Mucosa of descending colon (tissue), 3 donors: ENCODE data around the gene SPATA3. TPM values are rescaled to one million over a fixed set of nuclear protein-coding genes. Genes with fewer than 3 reads are reported as not detected.

ENCODE experiments used
- ATAC-seq: fragments of 200-7000 bp; cut with Tn5 transposase; one replicate; pipeline ENCODE4 v1.9.1; 2020; ENCODE audit warnings: mild to moderate bottlenecking, moderate library complexity
- DNase-seq, 3 donors: peaks; one replicate each; pipeline ENCODE4 v3.0.0-alpha.2; 2020
- H3K36me3 ChIP-seq: fragments of 200-600 bp; one replicate; pipeline ENCODE4 v1.8.0; 2021; ENCODE audit warnings: low read depth, mild to moderate bottlenecking
- H3K4me1 ChIP-seq: fragments of 200-600 bp; one replicate; pipeline ENCODE4 v1.8.0; 2021; ENCODE audit warnings: low read depth, mild to moderate bottlenecking
- H3K4me3 ChIP-seq: fragments of 200-600 bp; one replicate; pipeline ENCODE4 v1.8.0; 2021; ENCODE audit warnings: mild to moderate bottlenecking
- H3K9me3 ChIP-seq: fragments of 200-600 bp; one replicate; pipeline ENCODE4 v1.8.0; 2021; ENCODE audit warnings: mild to moderate bottlenecking
- intact Hi-C, 2 donors: fragments of 100-400 bp; cut with DNase I in 1 of 2; cut with micrococcal nuclease in 1 of 2; formaldehyde crosslinking; loops; one replicate each; pipeline versions ENCODE4 v1.11.0 to v1.11.1; 2022; cut with DNase I, micrococcal nuclease
- total RNA-seq, 3 donors: library from RNA; stranded (reverse); fragmentation: NEBNext Ultra II Directional in 2 of 3; extraction: Animal tissue kit (Norgen Biotek cat#: 25700) in 2 of 3; gene quantifications; one replicate each; pipeline versions ENCODE4 v1.2.1 to v1.2.4, GENCODE V29; 2021 to 2023
- TF ChIP-seq, protein P1 (sequence below): fragments of 200-600 bp; IDR thresholded peaks from one replicate; pipeline ENCODE4 v1.8.0; 2022; ENCODE audit warnings: antibody characterized with exemption, mild to moderate bottlenecking
- donor health status: DM: no; HTN: no; CAD: no; lungs with moderate emphysema.
- donor health status: DM: no; HTN: no; CAD: no.
- donor health status: DM: no; HTN: yes; CAD: no.

Gene SPATA3
- total RNA-seq, 3 donors from 2014 or later, result not detected

DNA sequence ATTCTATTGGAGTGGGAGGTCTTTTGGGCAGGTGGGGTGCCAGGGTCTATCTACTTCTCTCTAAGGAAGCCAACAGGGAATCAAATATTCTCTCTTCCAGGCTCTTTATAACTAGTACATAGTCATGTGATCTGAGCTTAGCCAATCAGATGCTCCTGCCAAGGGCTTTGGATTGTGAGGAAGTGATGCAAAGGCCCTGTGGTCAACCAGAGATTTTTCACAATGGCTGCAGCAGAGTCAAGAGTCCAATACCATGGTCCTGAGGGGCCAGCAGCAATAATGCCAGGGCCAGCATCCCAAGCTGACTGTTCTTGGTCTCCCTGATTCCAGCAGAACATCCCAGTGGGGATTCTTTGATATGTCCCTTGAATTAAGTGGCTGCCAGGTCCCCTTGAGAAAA is 33.0 kb downstream of the SPATA3 start:
- Histone ChIP-seq H3K4me3 (no peak overlapping the region), H3K4me1 (peaks cover 13% of the 10 kb centered on the region), H3K36me3 (no peaks in the 10 kb centered on the region), H3K9me3 (no peaks in the 10 kb centered on the region)
- DNase-seq, result no peak
- TF ChIP-seq, protein P1, sequence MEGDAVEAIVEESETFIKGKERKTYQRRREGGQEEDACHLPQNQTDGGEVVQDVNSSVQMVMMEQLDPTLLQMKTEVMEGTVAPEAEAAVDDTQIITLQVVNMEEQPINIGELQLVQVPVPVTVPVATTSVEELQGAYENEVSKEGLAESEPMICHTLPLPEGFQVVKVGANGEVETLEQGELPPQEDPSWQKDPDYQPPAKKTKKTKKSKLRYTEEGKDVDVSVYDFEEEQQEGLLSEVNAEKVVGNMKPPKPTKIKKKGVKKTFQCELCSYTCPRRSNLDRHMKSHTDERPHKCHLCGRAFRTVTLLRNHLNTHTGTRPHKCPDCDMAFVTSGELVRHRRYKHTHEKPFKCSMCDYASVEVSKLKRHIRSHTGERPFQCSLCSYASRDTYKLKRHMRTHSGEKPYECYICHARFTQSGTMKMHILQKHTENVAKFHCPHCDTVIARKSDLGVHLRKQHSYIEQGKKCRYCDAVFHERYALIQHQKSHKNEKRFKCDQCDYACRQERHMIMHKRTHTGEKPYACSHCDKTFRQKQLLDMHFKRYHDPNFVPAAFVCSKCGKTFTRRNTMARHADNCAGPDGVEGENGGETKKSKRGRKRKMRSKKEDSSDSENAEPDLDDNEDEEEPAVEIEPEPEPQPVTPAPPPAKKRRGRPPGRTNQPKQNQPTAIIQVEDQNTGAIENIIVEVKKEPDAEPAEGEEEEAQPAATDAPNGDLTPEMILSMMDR, result no peak
- ATAC-seq, result no peak
- intact Hi-C loops, result no loop called here

DNA sequence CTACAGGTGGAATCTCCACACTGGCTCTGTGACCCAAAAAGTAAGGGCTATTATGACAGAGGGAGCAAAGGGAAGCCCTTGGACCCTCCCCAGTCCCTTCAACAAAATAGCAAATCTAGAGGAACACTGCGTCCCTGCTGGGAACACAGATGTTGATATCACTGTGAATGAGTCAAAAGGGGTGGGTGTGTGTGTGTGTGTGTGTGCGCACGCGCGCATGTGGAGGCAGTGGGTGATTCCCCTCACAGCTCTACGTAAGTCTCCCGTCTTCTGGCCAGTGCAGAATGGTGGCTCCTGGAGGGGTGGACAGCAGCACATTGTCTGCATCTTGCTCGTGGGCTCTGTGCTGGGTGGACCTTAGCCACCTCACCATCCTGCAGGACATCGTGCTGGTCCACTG is 33.6 kb downstream of the SPATA3 start:
- no peaks in the 10 kb centered on the region for H3K9me3 ChIP-seq
- H3K4me1 ChIP-seq, result peaks cover 19% of the 10 kb centered on the region
- intact Hi-C loops, result no loop called here
- no peaks in the 10 kb centered on the region for H3K36me3 ChIP-seq
- no peak for ATAC-seq
- no peak for DNase-seq
- TF ChIP-seq, protein P1, result no peak
- H3K4me3 ChIP-seq, result no peak overlapping the region

DNA sequence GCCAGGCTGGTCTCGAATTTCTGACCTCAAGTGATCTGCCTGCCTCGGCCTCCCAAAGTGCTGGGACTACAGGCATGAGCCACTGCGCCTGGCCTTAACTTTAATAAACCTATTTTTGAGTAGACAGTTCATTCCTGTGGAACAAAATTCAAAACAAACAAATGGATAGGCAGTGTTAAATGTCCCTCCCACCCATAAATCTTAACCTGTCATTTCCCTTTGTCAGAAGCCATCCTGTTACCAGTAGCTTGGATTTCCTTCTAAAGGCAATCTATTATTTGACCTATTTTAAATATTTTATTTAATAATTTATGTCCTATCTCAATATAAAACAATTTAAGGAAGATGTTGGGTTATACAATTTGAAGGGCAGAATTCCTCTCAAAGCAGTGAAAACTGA is 34.8 kb downstream of the SPATA3 start:
- Histone ChIP-seq H3K9me3 (no peaks in the 10 kb centered on the region), H3K4me3 (no peak overlapping the region), H3K4me1 (peaks cover 22% of the 10 kb centered on the region), H3K36me3 (no peaks in the 10 kb centered on the region)
- ATAC-seq (no peak), DNase-seq (no peak)
- TF ChIP-seq, protein P1, result no peak
- intact Hi-C loops, result no loop called here

DNA sequence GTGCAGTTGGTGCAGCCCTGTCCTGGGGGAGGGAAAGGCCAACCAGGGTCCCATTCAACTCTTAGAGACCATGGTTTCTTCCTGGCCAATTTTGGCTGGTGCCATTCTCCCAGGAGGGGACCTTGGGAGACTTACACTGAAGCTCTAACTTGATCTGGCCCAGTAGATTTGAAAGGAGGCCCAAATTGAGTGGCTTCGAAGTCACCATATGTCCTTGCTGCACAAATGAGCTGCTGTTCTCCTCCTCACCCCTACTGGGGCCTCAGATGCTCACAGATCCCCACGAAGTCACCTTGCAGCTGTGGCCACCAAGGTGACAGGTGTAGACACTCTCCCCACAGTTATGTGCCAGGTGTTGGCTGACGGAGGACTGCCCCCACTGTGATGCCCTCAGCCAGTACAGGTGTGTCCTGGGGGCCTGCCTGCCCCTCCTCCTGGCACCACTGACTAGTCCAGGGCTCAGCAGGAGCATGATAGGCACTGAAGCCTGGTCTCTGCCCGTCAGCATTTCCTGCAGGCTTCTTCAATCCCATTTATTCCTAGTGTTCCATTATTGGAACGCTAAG is 36.7 kb downstream of the SPATA3 start:
- peaks cover 22% of the 10 kb centered on the region for H3K4me1 ChIP-seq
- no peak for ATAC-seq
- TF ChIP-seq, protein P1, result no peak
- intact Hi-C loops, result no loop called here
- no peak overlapping the region for H3K4me3 ChIP-seq
- H3K9me3 ChIP-seq, result no peaks in the 10 kb centered on the region
- no peaks in the 10 kb centered on the region for H3K36me3 ChIP-seq
- DNase-seq, result no peak

DNA sequence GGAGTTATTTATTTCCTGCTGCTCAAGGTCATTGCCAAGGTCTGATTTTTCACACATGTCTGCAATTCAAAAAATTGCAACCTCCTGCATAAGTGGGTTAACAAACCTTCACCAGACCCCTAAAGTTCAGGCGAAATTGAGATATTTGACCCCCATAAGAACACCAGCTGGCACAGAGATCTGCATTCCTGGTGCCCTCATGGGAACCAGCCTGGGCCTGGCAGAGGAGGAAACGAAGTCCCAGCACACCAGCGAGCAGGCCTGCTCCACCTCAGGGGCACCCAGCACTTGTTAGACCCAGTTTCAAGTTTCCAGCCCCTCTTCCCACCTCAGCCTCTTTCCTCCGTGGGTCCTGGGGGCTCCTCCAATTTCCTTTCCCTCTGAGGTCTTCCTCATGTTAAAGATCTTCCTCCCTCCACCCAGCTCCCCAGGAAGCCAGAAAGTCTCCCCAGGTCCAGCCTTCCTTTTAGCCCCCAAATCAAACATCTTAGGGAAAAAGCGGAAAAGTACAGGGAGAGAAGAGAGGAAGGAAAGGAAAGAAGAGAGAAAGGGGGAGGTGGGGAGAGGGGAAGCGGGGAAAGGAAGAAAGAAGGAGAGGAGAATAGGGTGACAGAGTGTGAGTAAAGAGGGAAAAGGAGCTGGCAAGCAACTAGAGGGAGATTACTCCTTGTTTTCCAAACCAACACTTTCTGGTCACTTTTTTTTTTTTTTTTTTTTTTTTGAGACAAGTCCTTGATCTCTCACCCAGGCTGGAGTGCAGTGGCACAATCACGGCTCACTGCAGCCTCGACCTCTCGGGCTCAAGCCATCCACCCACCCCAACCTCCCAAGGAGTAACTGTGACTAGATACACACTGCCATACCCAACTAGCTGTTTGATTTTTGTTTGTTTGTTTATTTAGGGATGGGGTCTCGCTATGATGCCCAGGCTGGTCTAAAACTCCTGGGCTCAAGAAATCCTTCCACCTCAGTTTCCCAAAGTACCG is 37.5 kb downstream of the SPATA3 start:
- Histone ChIP-seq H3K36me3 (no peaks in the 10 kb centered on the region), H3K9me3 (no peaks in the 10 kb centered on the region), H3K4me3 (no peak overlapping the region), H3K4me1 (peaks cover 22% of the 10 kb centered on the region)
- intact Hi-C loops, result no loop called here
- DNase-seq (no peak), ATAC-seq (no peak)
- TF ChIP-seq, protein P1, result no peak
